ENCODE results near the gene FAM47E. TPM values are rescaled to one million over a fixed set of nuclear protein-coding genes. Genes with fewer than 3 reads are reported as not detected.
"Not testable (repeated sequence)": the region's sequence is repeated elsewhere in the genome, so short reads cannot be mapped to it uniquely, and the experiment has no call there.

Gene FAM47E
- total RNA-seq, 2 donors from 2014 or later, result 0.72 TPM; not detected in 1

DNA sequence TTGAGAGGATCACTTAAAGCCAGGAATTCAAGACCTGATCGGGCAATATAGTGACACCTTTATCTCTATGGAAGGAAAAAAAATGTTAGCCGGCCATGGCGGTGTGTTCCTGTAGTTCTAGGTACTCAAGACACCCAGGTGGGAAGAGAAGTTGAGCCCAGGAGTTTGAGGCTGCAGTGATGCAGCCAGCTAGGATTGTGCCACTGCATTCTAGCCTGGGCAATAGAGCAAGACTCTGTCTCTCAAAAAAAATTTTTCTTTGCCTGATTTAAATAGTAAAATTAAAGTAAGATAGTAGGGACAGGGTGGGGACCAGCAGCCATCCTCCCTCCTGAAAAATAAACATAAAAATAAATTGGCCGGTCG, 16.9 kb upstream of the FAM47E start:
- Mint-ChIP-seq H3K36me3 (ENCODE audit: low read depth) (no peaks in the 10 kb centered on the region), H3K4me1 (no peaks in the 10 kb centered on the region), H3K27me3 (peaks cover 12% of the 10 kb centered on the region), H3K27ac (no peak overlapping the region), H3K4me3 (no peak overlapping the region)
- DNase-seq (no peak), ATAC-seq (no peak)
- H3K9me3 ChIP-seq (ENCODE audit: control insufficient read depth, low read length, poor library complexity, severe bottlenecking), result peaks cover 1% of the 10 kb centered on the region

DNA sequence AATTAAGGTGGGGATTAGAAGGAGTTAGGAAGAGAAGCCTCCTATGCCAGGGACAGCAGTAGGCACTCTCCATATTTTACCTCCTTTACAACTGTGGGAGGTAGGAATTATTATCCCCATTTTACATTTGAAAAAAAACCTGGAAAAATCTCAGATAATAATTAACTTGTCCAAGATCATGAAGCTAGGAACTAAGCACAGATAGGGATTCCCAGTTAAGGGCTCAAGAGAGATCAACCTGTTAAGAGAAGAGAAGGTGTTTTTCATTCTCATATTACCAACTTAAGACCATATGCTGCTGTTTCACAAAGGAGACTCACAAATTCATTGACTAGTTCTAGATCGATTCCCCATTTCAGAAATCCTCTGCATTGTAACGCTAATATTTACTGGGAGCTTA, 16.1 kb upstream of the FAM47E start:
- Mint-ChIP-seq H3K4me1 (no peaks in the 10 kb centered on the region), H3K4me3 (no peak overlapping the region), H3K27ac (no peak overlapping the region), H3K36me3 (ENCODE audit: low read depth) (no peaks in the 10 kb centered on the region), H3K27me3 (peaks cover 12% of the 10 kb centered on the region)
- ATAC-seq, result no peak
- DNase-seq, result no peak
- H3K9me3 ChIP-seq (ENCODE audit: control insufficient read depth, low read length, poor library complexity, severe bottlenecking), result no peaks in the 10 kb centered on the region

DNA sequence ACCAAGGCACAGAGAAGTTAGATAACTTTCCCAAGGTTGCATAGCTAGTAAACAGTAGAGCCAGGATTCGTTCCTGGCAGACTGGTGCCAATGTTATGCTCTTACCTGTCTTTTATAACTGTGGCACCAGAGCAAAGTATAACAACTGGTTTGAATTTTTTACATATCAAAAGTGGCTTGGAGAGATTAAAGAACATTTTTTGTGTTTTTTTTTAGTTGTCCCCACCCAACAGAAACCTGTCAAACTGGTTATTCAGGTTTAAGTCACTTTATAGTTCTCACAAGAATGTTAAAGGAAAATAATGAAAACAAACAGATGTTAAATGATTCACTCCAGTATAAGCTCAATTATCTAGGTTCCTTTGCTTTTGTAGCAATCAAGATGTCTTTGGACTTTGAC, 15.6 kb upstream of the FAM47E start:
- H3K36me3 Mint-ChIP-seq (ENCODE audit: low read depth), result peaks cover 3% of the 10 kb centered on the region
- no peak for ATAC-seq
- peaks cover 12% of the 10 kb centered on the region for H3K27me3 Mint-ChIP-seq
- no peaks in the 10 kb centered on the region for H3K4me1 Mint-ChIP-seq
- no peak overlapping the region for H3K4me3 Mint-ChIP-seq
- no peaks in the 10 kb centered on the region for H3K9me3 ChIP-seq (ENCODE audit: control insufficient read depth, low read length, poor library complexity, severe bottlenecking)
- no peak overlapping the region for H3K27ac Mint-ChIP-seq
- no peak for DNase-seq

DNA sequence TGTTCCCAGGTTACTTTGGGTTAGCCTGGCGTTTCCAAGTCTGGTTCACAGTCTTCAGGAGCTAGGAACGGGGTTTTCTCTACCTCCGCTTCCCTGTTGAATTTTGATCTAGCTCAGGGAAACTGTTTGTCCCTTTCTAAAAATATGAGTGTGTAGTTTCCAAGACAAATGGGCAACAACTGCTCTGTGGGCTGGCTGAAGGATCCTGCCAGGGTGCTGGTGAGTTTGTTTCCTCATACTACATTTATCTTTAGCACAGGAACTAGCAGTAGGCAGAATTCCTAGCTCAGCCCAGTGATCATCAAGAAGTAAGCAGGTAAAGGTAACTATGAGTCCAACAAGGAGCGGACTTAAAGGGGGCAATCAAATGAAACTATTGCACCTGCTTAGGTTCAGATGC, 13.3 kb upstream of the FAM47E start:
- no peak for DNase-seq
- Mint-ChIP-seq H3K27me3 (peaks cover 5% of the 10 kb centered on the region), H3K27ac (no peak overlapping the region), H3K36me3 (ENCODE audit: low read depth) (peaks cover 3% of the 10 kb centered on the region), H3K4me1 (no peaks in the 10 kb centered on the region), H3K4me3 (no peak overlapping the region)
- ATAC-seq, result no peak
- no peaks in the 10 kb centered on the region for H3K9me3 ChIP-seq (ENCODE audit: control insufficient read depth, low read length, poor library complexity, severe bottlenecking)

DNA sequence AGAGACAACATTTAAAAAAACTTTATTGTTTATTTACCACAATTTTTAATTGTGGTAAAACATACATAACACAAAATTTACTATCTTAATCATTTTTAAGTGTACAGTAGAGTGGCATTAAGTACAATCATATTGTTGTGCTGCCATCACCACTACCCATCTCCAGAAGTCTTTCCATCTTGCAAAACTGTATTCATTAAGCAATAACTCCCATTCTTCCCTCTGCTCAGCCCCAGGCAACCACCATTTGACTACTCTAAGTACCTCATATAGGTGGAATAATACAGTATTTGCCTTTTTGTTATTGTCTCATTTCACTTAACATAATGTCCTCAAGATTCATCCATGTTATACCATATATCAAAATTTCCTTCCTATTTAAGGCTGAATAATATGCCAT, 12.8 kb upstream of the FAM47E start:
- Mint-ChIP-seq H3K27ac (no peak overlapping the region), H3K27me3 (peaks cover under 1% of the 10 kb centered on the region), H3K4me1 (no peaks in the 10 kb centered on the region), H3K36me3 (ENCODE audit: low read depth) (peaks cover 3% of the 10 kb centered on the region), H3K4me3 (no peak overlapping the region)
- H3K9me3 ChIP-seq (ENCODE audit: control insufficient read depth, low read length, poor library complexity, severe bottlenecking), result no peaks in the 10 kb centered on the region
- no peak for ATAC-seq
- DNase-seq, result no peak

DNA sequence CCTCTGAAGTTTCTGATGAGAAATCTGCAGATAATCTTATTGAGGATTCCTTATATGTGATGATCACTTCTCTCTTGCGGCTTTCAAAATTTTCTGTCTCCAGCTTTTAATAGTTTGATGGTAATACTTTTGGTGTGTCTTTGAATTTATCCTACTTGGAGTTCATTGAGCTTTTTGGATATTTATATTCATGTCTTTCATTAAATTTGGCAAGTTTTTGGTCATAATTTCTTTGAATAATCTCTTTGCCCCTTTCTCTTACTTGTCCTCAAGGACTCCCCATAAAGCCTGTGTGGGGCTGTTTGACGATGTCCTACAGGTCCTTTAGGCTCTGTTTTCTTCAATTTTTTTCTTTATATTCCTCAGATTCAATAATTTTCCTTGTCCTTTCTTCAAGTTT, 11.3 kb upstream of the FAM47E start:
- no peak overlapping the region for H3K4me3 Mint-ChIP-seq
- H3K9me3 ChIP-seq (ENCODE audit: control insufficient read depth, low read length, poor library complexity, severe bottlenecking), result no peaks in the 10 kb centered on the region
- DNase-seq, result no peak

DNA sequence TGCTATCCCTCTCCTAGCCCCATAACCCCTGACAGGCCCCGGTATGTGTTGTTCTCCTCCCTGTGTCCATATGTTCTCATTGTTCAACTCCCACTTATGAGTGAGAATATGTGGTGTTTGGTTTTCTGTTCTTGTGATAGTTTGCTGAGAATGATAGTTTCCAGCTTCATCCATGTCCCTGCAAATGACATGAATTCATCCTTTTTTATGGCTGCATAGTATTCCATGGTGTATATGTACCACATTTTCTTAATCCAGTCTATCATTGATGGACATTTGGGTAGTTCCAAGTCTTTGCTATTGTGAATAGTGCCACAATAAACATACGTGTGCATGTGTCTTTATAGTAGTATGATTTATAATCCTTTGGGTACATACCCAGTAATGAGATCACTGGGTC, 7.6 kb upstream of the FAM47E start:
- H3K36me3 Mint-ChIP-seq (ENCODE audit: low read depth); H3K9me3 ChIP-seq (ENCODE audit: control insufficient read depth, low read length, poor library complexity, severe bottlenecking); H3K4me3 Mint-ChIP-seq; DNase-seq; H3K4me1 Mint-ChIP-seq; H3K27ac Mint-ChIP-seq; ATAC-seq: not testable (repeated sequence)
- peaks cover 37% of the 10 kb centered on the region for H3K27me3 Mint-ChIP-seq

More for the DNA sequence above, 11.3 kb upstream of the FAM47E start:
- Mint-ChIP-seq H3K36me3 (ENCODE audit: low read depth) (peaks cover 5% of the 10 kb centered on the region), H3K27me3 (peaks cover 10% of the 10 kb centered on the region), H3K27ac (no peak overlapping the region), H3K4me1 (no peaks in the 10 kb centered on the region)
- ATAC-seq, result no peak

DNA sequence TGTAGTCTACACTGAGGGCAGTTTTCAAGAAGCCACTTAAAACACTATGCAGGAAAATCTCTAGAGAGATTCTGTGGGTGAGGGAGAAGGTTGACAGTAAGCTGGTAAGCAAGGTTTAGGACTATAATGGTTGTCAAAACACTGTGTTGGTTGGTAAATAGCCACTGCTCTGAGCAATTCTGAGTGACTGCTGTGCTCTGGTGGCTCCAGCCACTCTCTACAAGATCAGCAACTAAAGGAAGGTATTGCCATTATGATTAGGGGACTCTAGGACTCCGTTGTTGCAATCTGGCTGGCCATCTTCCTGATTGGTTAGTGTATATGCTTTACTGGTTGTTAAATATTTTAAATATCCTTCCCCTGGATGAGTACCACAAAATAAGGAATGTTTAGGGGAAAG, 5.5 kb upstream of the FAM47E start:
- H3K4me3 Mint-ChIP-seq, result no peak overlapping the region
- ATAC-seq (no peak), DNase-seq (no peak)
- no peak overlapping the region for H3K27ac Mint-ChIP-seq
- H3K9me3 ChIP-seq (ENCODE audit: control insufficient read depth, low read length, poor library complexity, severe bottlenecking), result no peaks in the 10 kb centered on the region
- H3K4me1 Mint-ChIP-seq, result peaks cover 2% of the 10 kb centered on the region
- peaks cover 55% of the 10 kb centered on the region for H3K27me3 Mint-ChIP-seq
- peaks cover 5% of the 10 kb centered on the region for H3K36me3 Mint-ChIP-seq (ENCODE audit: low read depth)

DNA sequence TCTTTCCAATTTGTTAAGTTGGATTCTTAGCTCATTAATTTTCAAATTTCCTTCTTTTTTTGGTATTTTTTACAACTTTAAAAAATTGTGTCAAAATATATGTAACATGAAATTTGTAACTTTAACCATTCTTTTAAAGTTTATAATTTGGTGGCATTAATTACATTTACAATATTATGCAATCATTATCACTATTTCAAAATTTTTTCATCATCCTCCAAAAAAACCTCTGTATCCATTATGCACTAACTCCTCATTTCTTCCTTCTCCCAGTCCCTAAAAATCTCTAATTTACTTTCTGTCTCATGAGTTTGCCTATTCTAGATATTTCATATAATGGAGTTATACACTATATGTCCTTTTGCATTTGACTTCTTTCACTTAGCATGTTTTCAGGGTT, 4.7 kb upstream of the FAM47E start:
- Mint-ChIP-seq H3K27me3 (peaks cover 61% of the 10 kb centered on the region), H3K4me3 (no peak overlapping the region), H3K27ac (no peak overlapping the region), H3K36me3 (ENCODE audit: low read depth) (peaks cover 8% of the 10 kb centered on the region), H3K4me1 (peaks cover 6% of the 10 kb centered on the region)
- H3K9me3 ChIP-seq (ENCODE audit: control insufficient read depth, low read length, poor library complexity, severe bottlenecking), result no peaks in the 10 kb centered on the region
- DNase-seq, result no peak
- no peak for ATAC-seq

DNA sequence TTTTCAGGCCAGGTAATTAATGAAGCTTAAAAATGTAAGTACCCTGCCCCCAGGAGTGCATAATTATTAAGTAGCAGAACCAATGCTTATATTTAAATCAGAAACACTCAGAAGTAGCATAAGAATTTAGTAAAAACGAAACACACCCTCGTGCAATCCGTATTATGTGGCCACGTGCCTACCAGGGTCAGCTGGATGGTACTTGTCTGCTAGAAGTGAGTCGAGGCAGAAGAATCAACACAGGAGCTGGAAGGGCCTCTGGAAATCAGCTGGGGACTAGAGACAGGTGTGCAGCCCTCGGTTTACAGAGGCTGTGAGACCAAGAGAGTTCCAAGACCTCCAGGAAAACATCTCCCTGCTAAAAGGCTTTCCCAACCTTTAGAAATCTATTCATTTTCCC, 559 bp upstream of the FAM47E start:
- no peaks in the 10 kb centered on the region for H3K9me3 ChIP-seq (ENCODE audit: control insufficient read depth, low read length, poor library complexity, severe bottlenecking)
- peaks cover 86% of the 10 kb centered on the region for H3K27me3 Mint-ChIP-seq
- DNase-seq, result no peak
- peaks cover 8% of the 10 kb centered on the region for H3K36me3 Mint-ChIP-seq (ENCODE audit: low read depth)
- peak overlapping the region; percentile 19 for H3K27ac Mint-ChIP-seq
- no peak for ATAC-seq
- H3K4me3 Mint-ChIP-seq, result peak overlapping the region; percentile 87
- H3K4me1 Mint-ChIP-seq, result peaks cover 6% of the 10 kb centered on the region

DNA sequence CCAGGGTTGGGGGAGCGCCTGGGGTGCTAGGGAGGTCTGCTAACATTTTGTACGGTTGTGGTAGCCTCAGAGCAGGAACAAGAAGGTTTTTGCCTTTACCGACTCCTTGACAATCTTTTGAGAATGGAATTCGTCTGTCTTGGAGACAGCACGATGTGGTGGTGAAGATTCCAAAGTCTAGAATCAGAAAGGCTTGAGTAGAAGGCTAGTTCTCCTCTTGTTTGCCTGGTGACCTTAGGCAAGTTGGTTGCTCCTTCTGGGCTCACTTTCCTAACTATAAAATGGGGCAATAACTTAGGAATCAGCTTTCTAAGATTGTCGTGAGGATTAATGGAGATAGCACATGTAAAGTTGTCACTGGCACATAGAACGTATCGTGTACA, 741 bp downstream of the FAM47E start:
- peaks cover 75% of the 10 kb centered on the region for H3K27me3 Mint-ChIP-seq
- peaks cover 6% of the 10 kb centered on the region for H3K4me1 Mint-ChIP-seq
- DNase-seq, result no peak
- no peak overlapping the region for H3K27ac Mint-ChIP-seq
- no peaks in the 10 kb centered on the region for H3K9me3 ChIP-seq (ENCODE audit: control insufficient read depth, low read length, poor library complexity, severe bottlenecking)
- peaks cover 8% of the 10 kb centered on the region for H3K36me3 Mint-ChIP-seq (ENCODE audit: low read depth)
- no peak for ATAC-seq
- peak overlapping the region; percentile 87 for H3K4me3 Mint-ChIP-seq

DNA sequence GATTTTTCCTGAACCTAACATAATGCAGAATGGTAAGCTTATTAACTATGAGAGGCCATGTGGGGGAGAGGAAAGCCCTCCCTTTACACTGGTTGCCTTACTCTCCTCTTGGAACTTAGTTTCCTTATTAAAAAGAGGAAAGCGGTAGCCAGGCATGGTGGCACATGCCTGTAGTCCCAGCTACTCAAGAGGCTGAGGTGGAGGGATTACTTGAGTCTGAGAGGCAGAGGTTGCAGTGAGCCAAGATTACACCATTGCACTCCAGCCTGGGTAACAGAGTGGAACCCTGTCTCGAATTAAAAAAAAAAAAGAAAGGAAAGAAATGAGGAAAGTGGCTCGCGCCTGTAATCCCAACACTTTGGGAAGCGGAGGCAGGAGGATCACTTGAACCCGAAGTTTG, 2.0 kb downstream of the FAM47E start:
- H3K4me1 Mint-ChIP-seq, result peaks cover 6% of the 10 kb centered on the region
- DNase-seq (no peak), ATAC-seq (no peak)
- no peak overlapping the region for H3K4me3 Mint-ChIP-seq
- peaks cover 12% of the 10 kb centered on the region for H3K36me3 Mint-ChIP-seq (ENCODE audit: low read depth)
- H3K27me3 Mint-ChIP-seq, result peaks cover 80% of the 10 kb centered on the region
- H3K9me3 ChIP-seq (ENCODE audit: control insufficient read depth, low read length, poor library complexity, severe bottlenecking), result no peaks in the 10 kb centered on the region
- no peak overlapping the region for H3K27ac Mint-ChIP-seq

DNA sequence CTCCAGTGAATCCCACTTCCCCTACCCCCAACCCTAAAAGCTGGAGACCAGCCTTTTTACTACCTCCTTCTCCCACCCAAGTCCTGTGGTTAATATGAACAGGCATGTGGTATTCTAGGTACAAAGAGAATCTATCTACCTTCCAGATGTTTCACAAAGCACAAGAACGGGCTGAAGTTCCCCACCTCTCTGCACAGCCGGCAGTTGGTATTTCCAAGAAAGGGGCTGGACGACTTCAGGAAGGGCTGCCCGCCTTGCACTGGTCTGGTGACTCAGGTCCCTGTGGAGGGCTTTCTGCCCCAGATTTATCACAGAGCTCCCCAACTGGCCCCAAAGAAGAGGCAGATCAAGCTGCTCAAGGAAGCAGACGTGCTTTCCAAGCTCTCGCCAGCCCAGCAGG, 4.5 kb downstream of the FAM47E start:
- H3K36me3 Mint-ChIP-seq (ENCODE audit: low read depth), result peaks cover 9% of the 10 kb centered on the region
- no peak overlapping the region for H3K4me3 Mint-ChIP-seq
- no peak for ATAC-seq
- DNase-seq, result no peak
- peaks cover 78% of the 10 kb centered on the region for H3K27me3 Mint-ChIP-seq
- no peak overlapping the region for H3K27ac Mint-ChIP-seq
- H3K4me1 Mint-ChIP-seq, result peaks cover 5% of the 10 kb centered on the region
- no peaks in the 10 kb centered on the region for H3K9me3 ChIP-seq (ENCODE audit: control insufficient read depth, low read length, poor library complexity, severe bottlenecking)

DNA sequence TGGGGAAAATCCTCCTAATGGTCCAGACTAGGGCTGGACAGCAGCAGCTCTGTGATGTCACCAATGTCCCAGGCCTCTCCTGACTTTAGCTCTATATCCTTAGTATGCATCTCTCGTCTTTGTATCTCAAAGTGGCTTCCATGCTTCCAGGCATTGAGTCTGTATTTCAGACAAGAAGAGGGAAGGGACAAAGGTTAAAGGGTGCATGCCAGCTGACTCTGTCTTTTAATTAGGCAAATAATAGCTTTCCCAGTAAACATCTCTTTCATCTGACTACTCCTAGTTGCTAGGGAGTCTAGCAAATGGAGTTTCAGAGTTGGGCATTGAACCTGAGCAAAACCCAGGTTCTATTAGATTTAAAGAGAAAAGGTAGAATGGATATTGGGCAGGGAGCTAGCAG, 5.4 kb downstream of the FAM47E start:
- DNase-seq, result no peak
- peaks cover 71% of the 10 kb centered on the region for H3K27me3 Mint-ChIP-seq

DNA sequence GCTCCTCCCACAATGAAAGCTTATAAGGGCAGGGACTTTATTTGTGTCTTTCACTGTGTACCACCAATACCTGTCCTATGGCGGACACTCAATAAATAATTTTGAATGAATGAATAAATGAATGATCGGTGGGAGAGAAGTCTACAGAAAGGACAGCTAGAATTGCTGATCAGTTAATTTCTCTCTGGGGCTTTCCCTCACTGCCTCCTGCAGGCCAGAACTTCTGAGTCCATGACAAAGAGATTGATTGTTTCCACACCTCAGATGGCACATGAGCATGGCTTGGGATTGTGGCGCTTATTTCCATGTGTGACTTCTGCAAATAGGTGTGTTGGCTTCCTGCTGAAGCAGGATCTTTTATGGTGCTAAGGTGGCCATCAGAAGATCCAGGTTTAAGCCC, 6.3 kb downstream of the FAM47E start:
- no peaks in the 10 kb centered on the region for H3K9me3 ChIP-seq (ENCODE audit: control insufficient read depth, low read length, poor library complexity, severe bottlenecking)
- no peak overlapping the region for H3K4me3 Mint-ChIP-seq
- H3K27me3 Mint-ChIP-seq, result peaks cover 62% of the 10 kb centered on the region
- H3K4me1 Mint-ChIP-seq, result no peaks in the 10 kb centered on the region
- H3K27ac Mint-ChIP-seq, result no peak overlapping the region
- ATAC-seq (no peak), DNase-seq (no peak)
- H3K36me3 Mint-ChIP-seq (ENCODE audit: low read depth), result peaks cover 7% of the 10 kb centered on the region

More for the DNA sequence above, 5.4 kb downstream of the FAM47E start:
- Mint-ChIP-seq H3K27ac (no peak overlapping the region), H3K36me3 (ENCODE audit: low read depth) (peaks cover 7% of the 10 kb centered on the region), H3K4me3 (no peak overlapping the region), H3K4me1 (no peaks in the 10 kb centered on the region)
- no peak for ATAC-seq
- H3K9me3 ChIP-seq (ENCODE audit: control insufficient read depth, low read length, poor library complexity, severe bottlenecking), result no peaks in the 10 kb centered on the region
